ENCODE measurements around the gene EMC9.

DNA sequence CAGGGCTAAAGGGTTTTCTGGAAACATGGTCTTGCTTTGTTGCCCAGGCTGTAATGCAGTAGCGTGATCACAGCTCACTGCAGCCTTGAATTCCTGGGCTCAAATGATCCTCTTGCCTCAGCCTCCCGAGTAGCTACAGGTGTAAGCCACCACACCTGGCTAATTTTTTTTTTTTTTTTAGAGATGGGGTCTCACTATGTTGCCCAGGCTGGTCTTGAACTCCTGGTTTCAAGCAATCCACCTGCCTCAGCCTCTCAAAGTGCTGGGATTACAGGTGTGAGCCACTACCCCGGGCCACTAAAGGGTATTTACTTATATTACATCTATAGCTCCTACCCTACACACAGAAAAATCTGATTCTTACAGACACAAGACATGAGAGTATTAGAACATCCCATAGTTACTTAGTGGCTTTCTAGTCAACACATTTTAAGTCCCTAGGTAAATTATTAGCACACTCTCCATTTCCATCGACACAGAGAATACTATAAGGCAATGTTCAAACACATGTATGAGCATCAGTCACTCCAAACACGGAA is 33.0 kb downstream of the EMC9 start:
- TF ChIP-seq CTCF (IDR thresholded peaks at IDR 0.05; ENCODE audit: low read depth, low read length, missing input control) (no peak), TAF1 (conservative IDR thresholded peaks at IDR 0.05) (no peak), ZBTB33 (IDR thresholded peaks at IDR 0.05) (no peak), FOXA2 (IDR thresholded peaks at IDR 0.05) (no peak), MAX (IDR thresholded peaks at IDR 0.05) (no peak), GABPA (IDR thresholded peaks at IDR 0.05 in 1 of 2, conservative IDR thresholded peaks at IDR 0.05 in 1 of 2) (no peak), JUND (IDR thresholded peaks at IDR 0.05) (no peak), RXRA (IDR thresholded peaks at IDR 0.05) (no peak)
- TF ChIP-seq, protein P1, sequence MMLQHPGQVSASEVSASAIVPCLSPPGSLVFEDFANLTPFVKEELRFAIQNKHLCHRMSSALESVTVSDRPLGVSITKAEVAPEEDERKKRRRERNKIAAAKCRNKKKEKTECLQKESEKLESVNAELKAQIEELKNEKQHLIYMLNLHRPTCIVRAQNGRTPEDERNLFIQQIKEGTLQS (IDR thresholded peaks at IDR 0.05) = no peak

Measured in liver (tissue), 3 donors.